Suprapubic skin (tissue), 3 donors: Measurements from ENCODE around the gene KSR1.

Experiments used
- EP300 ChIP-seq: sonication (generic); formaldehyde crosslinking; IDR thresholded peaks from one replicate; pipeline ENCODE4 v1.6.1; 2017; ENCODE audit warnings: antibody characterized with exemption
- TF ChIP-seq, protein P1 (sequence below), 2 donors: fragments of 200-600 bp in 1 of 2; fragments of 450-650 bp in 1 of 2; sonication (generic) in 1 of 2; IDR thresholded peaks; one replicate each; pipeline ENCODE4 v1.5.1; 2016 to 2019; ENCODE audit warnings: antibody characterized with exemption in 2 of 2, mild to moderate bottlenecking in 1 of 2, moderate library complexity in 1 of 2

DNA sequence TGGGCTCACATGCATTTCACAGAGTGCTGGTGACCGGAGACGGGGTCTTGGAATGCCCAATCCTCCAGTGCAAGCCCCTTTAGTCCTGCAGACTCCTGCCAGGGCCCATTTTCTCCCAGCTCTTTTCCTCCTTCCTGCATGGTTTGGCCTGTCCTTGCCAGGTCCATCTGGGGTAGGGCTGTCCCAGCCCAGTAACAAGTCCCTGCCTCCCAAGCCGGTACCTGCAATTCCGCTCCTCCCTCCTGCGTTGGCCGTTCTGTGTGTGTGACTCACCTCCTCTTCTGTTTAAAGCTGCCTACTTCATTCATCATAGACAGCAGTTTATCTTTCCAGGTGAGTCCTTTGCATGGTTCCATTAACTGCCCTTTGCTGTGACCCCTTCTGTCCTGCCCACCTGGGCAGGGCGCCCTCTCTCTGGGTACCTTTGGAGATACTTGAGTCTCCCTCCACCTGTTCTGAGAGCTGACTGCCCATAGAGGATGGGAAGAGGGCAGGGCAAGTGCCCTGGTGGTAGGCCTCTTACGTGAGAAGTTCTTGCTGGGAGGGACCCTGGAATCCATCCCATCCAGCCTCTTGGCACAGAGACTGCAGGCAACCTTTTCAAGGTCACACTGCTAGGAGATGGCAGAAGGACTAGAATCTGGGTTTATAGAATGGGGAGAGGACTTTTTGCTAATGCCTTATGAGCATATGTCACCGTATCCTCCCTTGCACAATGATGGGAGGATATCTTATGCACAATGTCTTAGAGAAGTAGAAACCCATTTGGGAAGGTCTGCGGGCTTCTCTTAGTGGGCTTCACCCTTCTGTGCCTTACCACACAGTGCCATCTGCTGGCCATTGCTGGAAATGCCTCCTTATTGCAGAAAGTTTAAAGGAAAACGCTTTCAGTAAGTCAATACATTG lies 145.1 kb downstream of the KSR1 start:
- TF ChIP-seq, protein P1, sequence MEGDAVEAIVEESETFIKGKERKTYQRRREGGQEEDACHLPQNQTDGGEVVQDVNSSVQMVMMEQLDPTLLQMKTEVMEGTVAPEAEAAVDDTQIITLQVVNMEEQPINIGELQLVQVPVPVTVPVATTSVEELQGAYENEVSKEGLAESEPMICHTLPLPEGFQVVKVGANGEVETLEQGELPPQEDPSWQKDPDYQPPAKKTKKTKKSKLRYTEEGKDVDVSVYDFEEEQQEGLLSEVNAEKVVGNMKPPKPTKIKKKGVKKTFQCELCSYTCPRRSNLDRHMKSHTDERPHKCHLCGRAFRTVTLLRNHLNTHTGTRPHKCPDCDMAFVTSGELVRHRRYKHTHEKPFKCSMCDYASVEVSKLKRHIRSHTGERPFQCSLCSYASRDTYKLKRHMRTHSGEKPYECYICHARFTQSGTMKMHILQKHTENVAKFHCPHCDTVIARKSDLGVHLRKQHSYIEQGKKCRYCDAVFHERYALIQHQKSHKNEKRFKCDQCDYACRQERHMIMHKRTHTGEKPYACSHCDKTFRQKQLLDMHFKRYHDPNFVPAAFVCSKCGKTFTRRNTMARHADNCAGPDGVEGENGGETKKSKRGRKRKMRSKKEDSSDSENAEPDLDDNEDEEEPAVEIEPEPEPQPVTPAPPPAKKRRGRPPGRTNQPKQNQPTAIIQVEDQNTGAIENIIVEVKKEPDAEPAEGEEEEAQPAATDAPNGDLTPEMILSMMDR (IDR thresholded peaks at IDR 0.05), result peak; percentile 88 to 92
- TF ChIP-seq EP300, result no peak
